HG03558 (cell line): ENCODE measurements around the gene HOMER2.
"Not testable (repeated sequence)": the region's sequence is repeated elsewhere in the genome, so short reads cannot be mapped to it uniquely, and the experiment has no call there.

Experiments used
- ATAC-seq: cut with Tn5 transposase; IDR thresholded peaks from one replicate; pipeline ENCODE4 v1.9.1; 2021; ENCODE audit warnings: moderate number of reproducible peaks; ENCODE audit not compliant: unreplicated experiment; ENCODE audit errors: extremely low read depth

Gene HOMER2

DNA sequence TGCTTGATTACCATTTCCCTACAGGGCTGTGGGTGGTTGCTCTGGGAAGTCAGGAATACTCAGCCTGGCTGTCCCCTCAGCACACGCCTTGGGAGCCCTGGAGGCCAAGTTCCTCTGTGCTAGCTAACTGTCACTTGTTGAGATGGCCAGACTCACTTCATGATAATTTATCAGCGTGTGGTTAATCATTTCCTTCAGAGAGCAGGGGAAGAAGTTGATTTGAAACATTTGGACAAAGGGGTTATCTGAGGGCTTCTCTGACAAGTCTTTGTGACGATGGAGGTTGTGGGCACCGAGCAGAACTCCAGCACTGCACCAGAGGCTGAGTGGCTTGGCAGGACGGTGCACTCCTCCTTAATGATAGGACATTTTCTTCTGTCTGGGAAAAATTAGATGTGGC, 81.2 kb downstream of the HOMER2 start:
- no peak for ATAC-seq

DNA sequence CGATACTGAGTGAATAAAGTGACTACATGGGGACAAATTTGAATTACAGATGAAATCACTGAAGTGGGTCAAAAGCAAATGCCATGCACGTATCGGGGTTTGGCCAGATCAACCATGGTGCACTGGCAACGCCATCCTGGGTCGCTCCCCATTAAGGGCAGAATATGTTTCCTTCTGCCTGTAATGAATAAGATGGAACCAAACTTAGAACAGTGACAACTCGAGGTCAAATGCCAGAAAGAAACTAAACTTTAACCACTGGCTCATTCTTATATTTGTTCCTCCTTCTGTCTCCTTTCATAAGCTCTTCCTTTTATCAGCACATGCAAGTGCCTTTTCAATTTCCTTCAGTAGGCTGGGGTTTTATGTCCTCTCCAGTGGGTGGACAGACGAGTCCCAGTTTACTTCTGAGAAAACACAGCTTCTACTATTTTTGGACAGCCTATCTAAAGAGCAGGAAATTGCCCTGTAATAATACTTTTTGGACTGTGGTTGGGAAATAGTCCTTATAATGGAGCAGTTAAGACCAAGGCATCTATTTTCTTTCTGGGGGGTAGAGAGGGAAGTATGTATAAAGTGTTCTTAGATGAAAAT, 81.7 kb downstream of the HOMER2 start:
- ATAC-seq: no peak

DNA sequence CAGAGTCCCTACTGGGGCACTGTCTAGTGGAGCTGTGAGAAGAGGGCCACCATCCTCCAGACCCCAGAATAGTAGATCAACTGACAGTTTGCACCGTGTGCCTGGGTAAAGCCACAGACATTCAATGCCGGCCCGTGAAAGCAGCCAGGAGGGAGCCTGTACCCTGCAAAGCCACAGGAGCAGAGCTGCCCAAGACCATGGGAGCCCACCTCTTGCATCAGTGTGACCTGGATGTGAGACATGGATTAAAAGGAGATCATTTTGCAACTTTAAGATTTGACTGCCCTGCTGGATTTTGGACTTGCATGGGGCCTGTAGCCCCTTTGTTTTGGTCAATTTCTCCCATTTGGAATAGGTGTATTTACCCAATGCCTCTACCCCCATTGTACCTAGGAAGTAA, 86.5 kb downstream of the HOMER2 start:
- ATAC-seq: not testable (repeated sequence)

DNA sequence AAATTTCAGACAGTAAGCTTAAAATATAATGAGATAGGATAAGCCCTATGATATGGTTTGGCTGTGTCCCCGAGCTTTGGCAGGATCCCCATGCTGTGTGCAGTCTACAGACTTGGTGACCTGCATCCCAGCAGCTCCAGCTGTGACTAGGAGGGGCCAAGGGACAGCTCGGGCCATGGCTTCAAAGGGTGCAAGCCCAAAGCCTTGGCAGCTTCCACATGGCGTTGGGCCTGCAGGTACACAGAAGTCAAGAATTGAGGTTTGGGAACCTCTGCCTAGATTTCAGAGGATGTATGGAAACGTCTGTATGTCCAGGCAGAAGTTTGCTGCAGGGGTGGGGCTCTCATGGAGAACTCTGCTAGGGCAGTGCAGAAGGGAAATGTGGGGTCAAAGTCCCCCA, 86.9 kb downstream of the HOMER2 start:
- ATAC-seq: not testable (repeated sequence)

DNA sequence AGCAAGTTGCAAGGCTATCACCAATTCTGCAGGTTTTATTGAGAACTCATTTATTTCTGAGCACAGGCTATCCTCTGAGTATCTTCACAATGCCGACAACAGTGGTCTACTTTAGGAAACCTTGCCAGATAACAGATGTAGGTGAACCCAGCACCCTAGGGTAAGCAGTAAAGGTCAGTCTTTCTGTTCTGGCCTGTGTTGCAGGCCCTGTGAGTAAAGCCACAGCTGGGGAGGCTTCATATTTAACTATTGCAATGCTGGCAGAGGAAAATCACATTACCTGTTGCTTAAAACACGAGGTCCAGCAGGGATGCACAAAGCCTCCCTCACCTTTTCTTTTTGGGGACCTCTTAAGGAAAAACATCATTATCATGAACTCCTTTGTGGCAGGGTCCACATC, 87.6 kb downstream of the HOMER2 start:
- ATAC-seq: no peak

DNA sequence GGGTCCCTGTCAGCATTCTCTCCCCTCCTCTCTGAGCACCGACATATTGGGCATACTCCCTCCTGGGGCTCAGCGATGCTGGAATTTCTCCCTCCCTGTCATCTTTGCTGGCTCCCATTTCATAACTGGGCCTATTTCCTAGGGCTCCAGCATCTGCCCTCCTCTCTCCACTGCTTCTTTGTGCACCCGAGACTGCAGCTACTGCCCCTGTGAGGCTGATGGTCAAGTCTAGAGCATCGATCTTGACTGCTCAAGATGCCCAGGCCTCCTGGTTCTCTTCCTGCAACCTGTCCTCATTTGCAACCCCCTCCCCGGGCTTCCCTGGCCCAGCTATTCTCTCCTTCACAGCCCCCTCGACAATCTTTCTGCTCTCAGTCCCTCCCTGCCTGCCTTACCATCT, 89.6 kb downstream of the HOMER2 start:
- ATAC-seq: no peak

DNA sequence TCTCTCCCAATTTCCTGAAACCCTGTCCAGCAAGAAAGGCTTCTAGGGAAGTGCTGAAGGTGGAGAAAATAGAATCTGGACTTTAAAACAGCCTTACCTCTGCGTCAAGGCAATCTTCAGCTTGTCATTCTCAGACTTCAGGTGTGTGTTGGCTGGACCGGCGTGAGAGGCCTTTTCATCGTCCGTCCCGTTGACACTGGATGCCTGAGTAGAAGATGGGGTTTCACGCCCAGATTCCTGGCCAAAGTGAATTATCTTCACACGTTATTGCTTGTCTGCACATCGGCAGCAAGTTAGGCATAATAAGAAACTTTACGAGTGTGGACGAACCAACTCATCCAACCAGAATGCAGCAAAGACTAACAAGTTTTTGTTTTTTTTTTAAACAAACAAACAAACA, 93.6 kb downstream of the HOMER2 start:
- ATAC-seq: no peak

DNA sequence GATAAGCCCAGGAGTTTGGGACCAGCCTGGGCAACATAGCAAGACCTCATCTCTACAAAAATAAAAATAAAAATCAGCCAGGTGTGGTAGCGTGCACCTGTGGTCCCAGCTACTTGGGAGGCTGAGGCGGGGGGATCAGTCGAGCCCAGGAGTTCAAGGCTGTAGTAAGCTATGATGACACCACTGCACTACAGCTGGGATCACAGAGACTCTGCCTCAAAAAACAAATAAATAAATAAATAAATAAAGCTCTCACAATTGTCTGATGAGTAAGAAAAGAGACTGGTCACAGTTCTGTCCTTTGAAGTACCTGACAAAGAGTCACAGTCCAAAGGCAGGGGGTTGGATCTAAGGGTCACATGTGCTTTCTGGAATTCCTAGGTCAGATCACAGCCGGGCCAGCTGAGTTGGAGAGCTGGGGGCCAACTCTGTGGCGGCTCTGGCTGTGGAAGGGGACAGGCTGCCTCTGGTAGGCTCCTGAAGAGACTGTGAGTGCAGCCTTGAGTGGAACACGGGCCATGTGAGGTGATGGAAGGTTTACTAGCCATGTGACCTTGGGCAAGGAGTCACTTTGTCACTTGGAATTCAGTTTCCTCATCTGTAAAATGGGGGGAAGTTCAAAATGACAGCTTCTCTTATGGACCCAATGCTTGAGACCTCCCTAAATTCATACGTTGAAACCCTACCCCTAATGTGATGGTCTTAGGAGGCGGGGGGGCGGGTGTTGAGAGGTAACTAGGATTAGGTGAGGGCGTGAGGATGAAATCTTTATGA, 95.9 kb downstream of the HOMER2 start:
- no peak for ATAC-seq

DNA sequence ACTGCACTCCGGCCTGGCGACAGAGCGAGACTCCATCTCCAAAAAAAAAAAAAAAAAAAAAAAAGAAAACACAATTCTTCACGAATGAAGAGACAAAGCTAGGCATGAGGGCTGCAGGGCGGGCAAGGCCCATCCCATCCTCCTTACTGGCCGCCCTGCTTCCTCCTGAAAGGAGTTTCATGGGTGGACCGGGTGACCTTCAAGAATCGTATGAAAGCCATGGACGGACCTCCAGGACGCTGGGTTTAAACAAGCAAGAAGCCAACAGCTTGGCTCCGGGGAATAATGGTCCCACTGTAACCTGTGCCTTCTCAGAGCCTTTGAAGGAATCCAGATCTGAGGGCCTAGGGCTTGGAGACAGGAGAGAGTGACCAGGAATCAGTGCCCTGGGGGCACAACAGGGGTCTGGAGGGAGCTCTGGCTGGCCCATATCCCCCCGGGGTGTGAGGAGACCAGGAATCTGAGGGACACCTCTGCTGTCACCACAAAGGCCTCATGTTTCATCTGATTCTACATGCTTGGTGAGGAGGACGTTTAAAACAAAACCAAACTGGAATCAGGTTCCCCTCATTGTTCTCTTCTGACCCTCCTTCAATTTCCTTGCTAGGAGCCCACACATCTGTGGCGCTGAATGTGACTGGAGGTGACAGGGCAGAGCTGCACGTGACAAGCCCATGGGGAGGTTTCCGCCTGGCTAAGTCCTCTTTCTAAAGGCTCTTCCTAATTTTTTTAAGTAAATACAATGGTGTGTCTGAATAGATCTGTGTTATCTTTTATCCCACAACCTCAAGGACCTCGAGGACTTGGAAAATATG, 97.0 kb downstream of the HOMER2 start:
- no peak for ATAC-seq

DNA sequence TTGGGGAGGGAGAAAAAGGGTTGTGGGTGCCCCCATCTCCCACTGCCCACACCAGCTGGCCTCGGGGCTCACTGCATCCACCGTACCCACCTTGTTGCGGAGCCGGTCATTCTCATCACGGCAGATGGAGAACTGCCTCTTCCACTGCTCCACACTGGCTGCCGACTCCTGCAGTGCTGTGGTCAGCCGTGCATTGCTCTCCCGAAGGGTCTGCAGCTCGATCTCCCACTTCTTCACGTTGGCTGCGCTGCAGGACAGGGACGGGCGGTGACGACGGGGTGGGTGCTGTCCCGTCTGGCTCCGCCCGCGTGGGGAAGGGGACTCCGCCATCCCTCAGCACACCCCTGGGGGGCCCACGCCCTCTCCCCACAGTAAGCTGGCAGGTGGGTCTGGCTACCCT, 98.0 kb downstream of the HOMER2 start:
- ATAC-seq: no peak

DNA sequence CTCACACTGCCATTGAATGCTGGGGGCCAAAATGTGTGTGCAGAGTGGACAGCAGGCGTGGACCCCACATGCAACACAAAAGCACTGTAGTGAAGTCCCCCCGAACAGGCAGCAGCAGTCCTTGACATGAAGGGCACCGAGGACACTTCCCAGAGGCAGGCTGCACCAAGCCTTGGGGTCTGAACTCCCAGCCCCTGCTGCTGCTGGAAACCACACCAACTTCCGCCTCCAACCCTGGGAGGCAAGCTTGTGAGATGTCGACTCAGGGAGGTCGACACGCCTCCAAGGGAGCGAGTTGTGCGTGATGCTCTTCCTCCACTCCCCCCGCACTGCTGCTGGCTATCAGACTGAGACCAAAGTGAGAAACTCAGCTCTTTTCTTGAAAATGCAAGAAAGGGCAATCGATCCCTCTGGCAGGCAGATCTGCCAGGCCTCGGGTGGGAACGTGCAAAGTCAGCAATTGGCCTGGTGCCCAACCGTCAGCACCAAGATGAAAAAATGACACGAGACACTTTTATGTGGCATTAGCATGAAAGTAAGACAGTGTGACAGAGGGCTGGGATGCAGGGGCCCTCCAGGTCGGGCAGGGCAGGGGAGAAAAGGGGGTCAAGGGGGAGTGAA, 99.5 kb downstream of the HOMER2 start:
- ATAC-seq: no peak

DNA sequence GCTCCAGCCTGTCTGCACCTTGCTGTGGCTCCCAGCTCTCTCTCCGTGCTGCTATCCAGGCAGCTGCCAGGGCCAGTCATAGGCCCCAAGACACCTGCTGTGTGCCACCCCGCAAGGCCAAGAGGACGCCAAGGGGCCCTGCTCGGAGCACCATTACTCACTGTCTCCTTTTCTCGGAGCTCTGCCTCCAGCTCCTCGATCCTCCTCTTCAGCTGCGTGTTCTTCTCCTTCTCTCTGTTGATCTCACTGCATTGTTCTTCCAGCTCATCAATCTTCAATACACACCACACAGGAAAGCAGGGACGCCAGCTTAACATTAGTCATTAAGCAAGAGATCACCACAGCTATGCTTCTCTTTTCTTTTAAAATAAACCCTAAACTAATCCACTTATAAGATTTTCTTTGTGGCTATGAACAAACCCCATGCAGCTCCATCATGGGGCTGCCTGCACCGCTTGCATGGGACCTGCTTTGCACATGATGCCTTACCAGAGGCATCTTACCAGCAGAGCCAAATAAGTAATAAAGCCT, 100.5 kb downstream of the HOMER2 start:
- ATAC-seq: no peak

DNA sequence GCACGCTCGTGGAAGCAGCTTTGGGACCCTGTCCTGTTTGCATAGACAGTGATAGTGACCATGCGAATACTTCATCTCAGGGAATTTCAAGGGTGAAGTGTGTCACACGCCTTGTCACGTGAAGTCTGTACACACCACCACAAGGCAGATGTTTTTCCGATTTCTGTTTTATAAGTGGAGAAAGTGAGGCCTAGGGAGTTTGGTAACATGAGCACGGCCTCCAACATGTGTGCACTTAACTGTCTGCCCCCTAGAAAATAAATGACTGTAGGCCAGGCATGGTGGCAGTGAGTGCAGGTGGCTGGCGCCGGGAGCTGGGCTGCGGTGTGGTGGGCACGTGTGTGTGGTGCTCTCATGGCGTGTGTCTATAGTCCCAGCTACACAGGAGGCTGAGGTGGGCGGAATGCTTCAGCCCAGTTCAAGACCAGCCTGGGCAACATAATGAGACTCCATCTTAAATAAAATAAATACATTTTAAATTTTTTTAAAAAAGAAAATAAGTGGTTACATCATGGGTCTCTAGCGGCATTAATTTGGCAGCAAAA, 101.1 kb downstream of the HOMER2 start:
- no peak for ATAC-seq

DNA sequence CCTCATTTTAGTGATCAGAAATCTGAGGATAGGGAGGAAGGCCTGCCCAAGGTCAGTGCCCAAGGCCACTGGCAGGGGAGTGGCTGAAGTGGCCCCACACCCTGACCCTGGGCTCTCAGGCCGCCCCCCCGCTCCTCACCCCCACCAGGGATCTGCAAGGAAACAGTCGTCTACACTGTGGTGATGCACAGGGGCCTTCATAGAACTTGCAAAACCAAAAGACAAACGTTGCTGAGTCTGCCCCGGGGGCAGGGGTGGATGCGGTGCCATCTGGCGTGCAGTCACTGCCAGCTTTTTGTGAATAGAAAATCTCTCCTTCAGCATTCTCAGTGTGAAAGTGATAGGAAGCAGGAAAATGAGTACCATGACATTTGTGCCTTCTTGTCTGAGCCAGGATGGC, 101.8 kb downstream of the HOMER2 start:
- ATAC-seq: no peak

DNA sequence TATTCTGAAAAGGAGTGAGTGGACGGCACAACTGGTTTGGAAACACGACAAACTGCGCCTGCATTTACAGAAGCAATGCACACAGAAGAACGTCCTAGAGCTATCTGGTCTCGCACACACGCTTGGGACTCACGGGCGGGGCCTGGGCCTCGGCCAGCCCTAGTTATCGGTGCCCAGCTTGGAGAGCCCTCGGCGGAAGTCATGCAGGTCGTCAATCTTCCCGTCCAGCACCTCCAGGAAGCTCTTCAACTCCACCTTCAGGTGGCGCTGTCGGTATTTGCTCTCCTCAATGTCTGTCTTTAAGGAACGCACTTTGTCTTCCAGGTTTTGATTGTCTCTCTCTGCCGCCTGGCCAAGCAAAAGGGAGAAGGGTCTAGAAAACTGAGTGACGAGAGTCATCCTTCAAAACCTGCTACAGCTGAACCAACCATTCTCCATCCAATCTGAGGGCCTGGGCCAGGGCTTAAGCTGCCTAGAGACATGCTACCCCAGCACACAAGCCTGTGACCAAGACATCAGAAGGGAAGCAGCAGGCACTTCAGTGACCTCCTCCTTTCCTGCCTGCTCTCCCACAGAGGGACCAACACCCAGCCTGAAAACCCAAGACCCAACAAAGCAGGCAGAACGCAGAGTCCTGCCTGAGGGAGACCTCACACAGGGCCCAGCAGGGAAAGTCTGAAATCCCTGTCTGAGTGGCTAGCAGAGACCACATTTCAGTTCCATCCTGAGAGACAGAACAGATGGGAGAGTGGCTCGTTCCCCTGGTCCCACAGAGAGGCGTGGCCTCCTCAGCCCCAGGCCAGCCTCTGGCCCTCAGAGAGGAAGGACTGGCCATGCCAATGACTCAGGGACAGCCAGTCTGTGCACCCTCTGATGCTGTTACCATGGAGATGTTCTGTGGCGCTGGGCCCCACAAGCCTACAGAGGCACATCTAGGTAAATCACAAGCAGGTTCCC, 102.7 kb downstream of the HOMER2 start:
- ATAC-seq: no peak

DNA sequence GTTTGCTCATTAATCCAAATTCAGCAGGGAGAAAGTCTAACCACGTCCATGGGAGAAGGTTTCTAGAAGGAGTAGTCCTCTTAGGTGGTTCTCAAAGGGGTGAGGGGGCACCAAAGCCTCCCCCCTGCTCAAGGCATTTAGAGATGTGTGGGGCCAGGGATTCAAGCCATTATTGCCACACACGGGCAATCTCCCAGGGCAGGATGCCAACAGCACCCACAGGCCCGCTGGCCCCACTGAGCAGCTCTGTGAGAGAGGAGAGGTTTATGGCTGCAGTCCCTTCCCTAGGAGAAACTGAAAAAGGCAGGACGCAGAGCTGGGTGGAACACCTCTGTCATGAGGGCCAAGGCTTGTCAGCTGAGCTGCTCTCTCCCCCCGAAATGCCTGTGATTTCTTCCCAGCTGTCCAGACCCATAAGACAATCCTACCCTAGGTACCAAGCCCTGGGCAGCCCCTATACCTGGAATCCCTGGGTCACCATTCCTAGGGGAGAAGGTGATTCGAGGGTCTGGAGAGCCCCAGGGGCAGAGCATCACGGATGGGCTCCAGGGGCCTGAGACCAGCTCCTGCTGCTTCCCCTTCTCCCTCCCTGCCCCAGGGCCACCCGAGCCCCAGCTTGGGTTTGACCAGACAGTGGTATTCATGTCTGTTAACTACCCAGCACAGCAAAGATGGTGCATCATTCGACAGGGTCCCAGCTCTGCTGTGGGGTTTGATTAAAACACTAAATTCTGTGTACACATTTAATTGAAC, 104.1 kb downstream of the HOMER2 start:
- ATAC-seq: no peak

DNA sequence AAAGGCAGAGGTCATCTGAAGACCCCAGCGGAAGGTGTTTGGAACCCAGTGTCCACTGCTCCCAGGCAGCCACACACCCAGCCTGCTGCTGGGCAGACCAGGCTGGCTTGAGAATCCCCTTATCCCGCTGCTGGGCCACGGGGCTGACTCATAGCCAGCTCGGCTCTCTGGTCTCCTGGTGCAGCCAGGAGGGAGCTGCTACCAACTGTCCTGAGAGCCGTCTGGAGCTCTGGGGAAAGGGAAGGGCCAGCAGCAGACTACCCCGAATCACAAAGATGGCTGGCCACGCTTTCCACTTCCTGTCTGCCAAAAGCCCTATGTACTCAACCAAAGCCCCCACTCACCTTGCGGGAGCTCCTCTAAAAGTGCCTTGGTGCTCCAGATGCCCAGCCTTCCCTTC, 104.8 kb downstream of the HOMER2 start:
- ATAC-seq: no peak

DNA sequence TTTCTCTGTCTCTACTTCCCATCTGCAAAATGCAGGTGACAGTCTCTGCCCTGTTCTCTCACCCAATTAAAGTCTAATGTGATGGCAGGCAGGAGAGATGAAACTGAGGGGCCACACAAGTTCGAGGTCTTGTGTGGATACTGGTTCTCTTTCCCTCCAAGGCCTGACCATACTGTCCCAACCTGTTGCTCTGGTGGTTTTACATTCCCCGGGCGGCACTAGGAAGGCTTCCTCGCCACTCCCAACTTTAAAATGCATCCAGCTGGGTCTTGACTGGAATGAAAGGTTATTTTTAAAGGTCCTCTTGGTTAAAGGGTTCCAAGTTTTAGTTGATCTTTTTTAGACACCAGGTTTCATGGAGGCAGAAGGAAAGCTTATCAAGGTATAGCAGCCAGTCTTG, 105.9 kb downstream of the HOMER2 start:
- ATAC-seq: no peak

DNA sequence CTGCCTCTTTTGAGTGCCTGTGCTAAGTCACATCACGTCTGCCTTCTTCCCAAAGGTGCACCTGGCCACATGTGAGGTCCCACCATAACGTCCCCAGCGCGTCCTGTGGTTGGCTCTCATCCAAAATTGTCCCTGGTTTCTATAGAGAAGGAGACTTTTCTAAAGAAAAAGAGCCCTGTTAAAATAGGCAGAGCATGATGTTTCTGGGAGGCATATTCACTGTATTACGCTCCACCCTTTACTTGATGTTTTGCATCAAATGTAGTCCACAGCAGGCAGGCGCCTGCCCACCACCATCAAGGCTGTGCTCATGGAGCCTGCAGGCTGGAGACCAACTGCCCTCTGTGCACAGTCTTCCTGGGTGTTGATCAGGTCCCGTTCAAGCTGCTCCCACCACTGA, 106.8 kb downstream of the HOMER2 start:
- ATAC-seq: no peak
